AG09319 (cell line): Measurements from ENCODE around the gene C2orf78.
"Not testable (repeated sequence)": the region's sequence is repeated elsewhere in the genome, so short reads cannot be mapped to it uniquely, and the experiment has no call there.

ENCODE experiments used
- DNase-seq: peaks from one replicate; pipeline ENCODE4 v3.0.0-alpha.2; 2010; ENCODE audit warnings: low read depth; ENCODE audit errors: extremely low read depth
- CTCF ChIP-seq: IDR thresholded peaks from 2 replicates; pipeline ENCODE4 v1.5.1; 2011; ENCODE audit warnings: low read depth, mild to moderate bottlenecking, inconsistent platforms, low read length, moderate library complexity

C2orf78 gene

GRCh38 chr2:73749314-73749713, 34.7 kb upstream of the C2orf78 start:
- DNase-seq, result no peak
- TF ChIP-seq CTCF, result no peak

- not testable (repeated sequence) for DNase-seq
Measured at GRCh38 chr2:73754332-73754731, 29.7 kb upstream of the C2orf78 start.

GRCh38 chr2:73759285-73759764, 24.7 kb upstream of the C2orf78 start:
- no peak for DNase-seq
- TF ChIP-seq CTCF, result no peak

- DNase-seq, result no peak
- no peak for TF ChIP-seq CTCF
Measured at GRCh38 chr2:73759904-73760303, 24.1 kb upstream of the C2orf78 start.

GRCh38 chr2:73762571-73762970, 21.4 kb upstream of the C2orf78 start:
- DNase-seq, result no peak
- TF ChIP-seq CTCF, result no peak

- DNase-seq, result no peak
- no peak for TF ChIP-seq CTCF
Measured at GRCh38 chr2:73764945-73765344, 19.0 kb upstream of the C2orf78 start.

- DNase-seq, result no peak
- no peak for TF ChIP-seq CTCF
Measured at GRCh38 chr2:73766349-73766748, 17.6 kb upstream of the C2orf78 start.

GRCh38 chr2:73766994-73767393, 17.0 kb upstream of the C2orf78 start:
- no peak for DNase-seq
- TF ChIP-seq CTCF, result no peak
